SK-N-SH (cell line): ENCODE results near the gene STOML1. TPM values are rescaled to one million over a fixed set of nuclear protein-coding genes. Genes with fewer than 3 reads are reported as not detected.
A peak's percentile ranks its signal among the peaks of the same experiment; 100 is the strongest.

ENCODE experiments used
- CTCF ChIA-PET: fragments of 300-600, 350-600 bp; formaldehyde crosslinking; extraction: SDS; loops from one replicate; lab custom pipeline; 2021; lab: Yijun Ruan, JAX
- POLR2A ChIA-PET: fragments of 350-600 bp; sonication (Branson Sonifier 250); formaldehyde crosslinking; extraction: SDS; loops from one replicate; lab custom pipeline; 2020; ENCODE audit warnings: antibody characterized with exemption, inconsistent platforms; lab: Yijun Ruan, JAX
- DNase-seq: peaks from one replicate; pipeline ENCODE4 v3.0.0; 2012
- H2AFZ ChIP-seq: fragments of 200-600 bp; sonication (generic); 2 replicates; pipeline ENCODE4 v1.8.1; 2016; ENCODE audit warnings: antibody characterized with exemption, mild to moderate bottlenecking, low read depth
- H3F3A ChIP-seq: fragments of 200-600 bp; sonication (generic); replicated peaks from 2 replicates; pipeline ENCODE3; 2016; ENCODE audit warnings: antibody characterized with exemption, mild to moderate bottlenecking; ENCODE audit not compliant: insufficient read depth
- H3K27ac ChIP-seq, 2 experiments: fragments of 200-500 bp in 1 of 2; fragments of 200-600 bp in 1 of 2; sonication (Bioruptor generic) in 1 of 2; sonication (generic), shearing (Covaris generic) in 1 of 2; 2 replicates each; pipeline versions ENCODE4 v1.5.1 to v1.6.1; 2014 to 2016; ENCODE audit warnings: low read depth in 2 of 2, inconsistent platforms in 1 of 2, low read length in 1 of 2, mild to moderate bottlenecking in 1 of 2, mixed read lengths in 1 of 2
- H3K27me3 ChIP-seq: fragments of 200-600 bp; sonication (generic), shearing (Covaris generic); 2 replicates; pipeline ENCODE4 v1.6.1; 2016; ENCODE audit warnings: mixed run types; ENCODE audit not compliant: insufficient read depth
- H3K36me3 ChIP-seq, 2 experiments: fragments of 200-500 bp in 1 of 2; fragments of 200-600 bp in 1 of 2; sonication (Bioruptor generic) in 1 of 2; sonication (generic) in 1 of 2; replicated peaks in 1 of 2; 2 replicates each; pipeline versions ENCODE3 to v1.5.1; 2014 to 2016; ENCODE audit warnings: low read length in 1 of 2, mild to moderate bottlenecking in 1 of 2; ENCODE audit not compliant: insufficient read depth in 2 of 2, control insufficient read depth in 1 of 2
- H3K4me1 ChIP-seq, 2 experiments: fragments of 200-500 bp in 1 of 2; fragments of 200-600 bp in 1 of 2; sonication (Bioruptor generic) in 1 of 2; sonication (generic), shearing (Covaris generic) in 1 of 2; 2 replicates each; pipeline versions ENCODE4 v1.5.1 to v1.6.1; 2014 to 2016; ENCODE audit warnings: low read depth in 1 of 2, low read length in 1 of 2, mixed run types in 1 of 2; ENCODE audit not compliant: insufficient read depth in 2 of 2, control insufficient read depth in 1 of 2
- H3K4me2 ChIP-seq: fragments of 200-600 bp; sonication (generic), shearing (Covaris generic); 2 replicates; pipeline ENCODE4 v1.6.1; 2017; ENCODE audit warnings: mixed run types
- H3K4me3 ChIP-seq, 2 experiments: fragments of 200-500 bp in 1 of 2; fragments of 200-600 bp in 1 of 2; sonication (Bioruptor generic) in 1 of 2; sonication (generic), shearing (Covaris generic) in 1 of 2; 2 replicates each; pipeline versions ENCODE4 v1.5.1 to v1.8.1; 2014 to 2016; ENCODE audit warnings: low read depth in 2 of 2, inconsistent platforms in 1 of 2, low read length in 1 of 2, mild to moderate bottlenecking in 1 of 2, mixed read lengths in 1 of 2, moderate library complexity in 1 of 2
- H3K79me2 ChIP-seq: fragments of 200-600 bp; sonication (generic); 2 replicates; pipeline ENCODE4 v1.8.1; 2017; ENCODE audit warnings: mild to moderate bottlenecking; ENCODE audit not compliant: insufficient read depth
- H3K9ac ChIP-seq: fragments of 200-600 bp; sonication (generic); 2 replicates; pipeline ENCODE4 v1.6.1; 2017; ENCODE audit warnings: mixed run types
- H3K9me2 ChIP-seq: fragments of 200-600 bp; sonication (generic); 2 replicates; pipeline ENCODE4 v1.6.1; 2017; ENCODE audit warnings: mixed run types
- H3K9me3 ChIP-seq: fragments of 200-600 bp; sonication (generic); 2 replicates; pipeline ENCODE4 v1.6.1; 2017; ENCODE audit warnings: mixed run types, mild to moderate bottlenecking, moderate library complexity
- H4K20me1 ChIP-seq: fragments of 200-600 bp; sonication (generic); 2 replicates; pipeline ENCODE4 v1.6.1; 2017; ENCODE audit warnings: mild to moderate bottlenecking, mixed run types; ENCODE audit not compliant: insufficient read depth
- ELF1 ChIP-seq: IDR thresholded peaks from 2 replicates; pipeline ENCODE4 v1.4.0; 2012
- GABPA ChIP-seq: IDR thresholded peaks from 2 replicates; pipeline ENCODE4 v1.4.0; 2012; ENCODE audit warnings: low read depth, mild to moderate bottlenecking
- MXI1 ChIP-seq: IDR thresholded peaks from 2 replicates; pipeline ENCODE4 v1.6.1; 2012; ENCODE audit warnings: mild to moderate bottlenecking, low read depth, low read length, improper control_type of control experiment
- POLR2AphosphoS5 ChIP-seq: IDR thresholded peaks from 2 replicates; pipeline ENCODE4 v1.6.1; 2012; ENCODE audit warnings: low read depth, low read length
- RAD21 ChIP-seq: IDR thresholded peaks from 2 replicates; pipeline ENCODE4 v1.6.1; 2012; ENCODE audit warnings: mild to moderate bottlenecking, low read length
- REST ChIP-seq: IDR thresholded peaks from 2 replicates; pipeline ENCODE4 v1.6.1; 2012; ENCODE audit warnings: mild to moderate bottlenecking, low read depth, low read length, moderate library complexity
- RFX5 ChIP-seq: IDR thresholded peaks from 2 replicates; pipeline ENCODE4 v1.6.1; 2012; ENCODE audit warnings: mild to moderate bottlenecking, improper control_type of control experiment, low read length
- SIN3A ChIP-seq: IDR thresholded peaks from 2 replicates; pipeline ENCODE4 v1.6.1; 2012; ENCODE audit warnings: low read depth, mild to moderate bottlenecking, low read length, moderate library complexity, borderline replicate concordance
- TAF1 ChIP-seq: IDR thresholded peaks from 2 replicates; pipeline ENCODE4 v1.6.1; 2012; ENCODE audit warnings: low read depth, mild to moderate bottlenecking, low read length, moderate library complexity, borderline replicate concordance
- WGBS: methylation state at CpG from one replicate; pipeline ENCODE4 v1.1.6; 2017; ENCODE audit warnings: low lambda C conversion rate; 5-methylcytosine and 5-hydroxymethylcytosine counted together
- polyA plus RNA-seq, 3 experiments: library from polyadenylated mRNA; depleted of rRNA; stranded (reverse); fragments of >200 nt; gene quantifications; 2 replicates each; pipeline ENCODE4 v1.2.3, GENCODE V29; 2012
- TF ChIP-seq, protein P1 (sequence below): IDR thresholded peaks from 2 replicates; pipeline ENCODE4 v1.4.0; 2012; ENCODE audit warnings: low read depth

Gene STOML1
- polyA plus RNA-seq, 1 of the 3 experiments (the other 2 are of a cell fraction) = 20.4 TPM

GRCh38 chr15:73994413-73994883 lies 2.4 kb upstream of the STOML1 start, which contains the start of gene PML:
Gene PML, plus strand, starts transcription at chr15:73994716. Its CDS starts 97 bp downstream, at chr15:73994813.
- WGBS = under 1% methylated on average over 24 of the region's 27 CpGs

More at GRCh38 chr15:73994413-73994883, 2.4 kb upstream of the STOML1 start, which contains the start of gene PML:
- Histone ChIP-seq H3K27me3 (no peaks in the 10 kb centered on the region), H3K79me2 (peaks cover 56% of the 10 kb centered on the region), H2AFZ (peak within 1 kb of the TSS; percentile 74), H3K9me2 (no peaks in the 10 kb centered on the region), H3K4me2 (peak within 1 kb of the TSS; percentile 94), H3K9me3 (no peaks in the 10 kb centered on the region), H3K36me3 (peaks cover 9 to 16% of the 10 kb centered on the region in 2 experiments), H3K27ac (peak within 1 kb of the TSS; percentile 61 to 88), H4K20me1 (no peaks in the 10 kb centered on the region; the same call in 1 of the 2 replicates), H3F3A (peaks cover 17% of the 10 kb centered on the region), H3K4me3 (peak within 1 kb of the TSS; percentile 82 to 96), H3K4me1 (peaks cover 32 to 35% of the 10 kb centered on the region in 2 experiments; a peak in 3 of 4 replicates), H3K9ac (peak within 1 kb of the TSS; percentile 84)
- DNase-seq = peak; percentile 96
- ChIA-PET POLR2A (interaction anchor here (0.6 to 1.4 kb wide), 2 partner anchors 11 to 303 kb away, joined by 4 to 5 read pairs; no protein-coding TSS in a partner anchor), CTCF (interaction anchor here (0.8 to 5.1 kb wide), 8 partner anchors 9 to 120 kb away, joined by 3 to 37 read pairs (median 4); no protein-coding TSS in a partner anchor)
- TF ChIP-seq, protein P1, sequence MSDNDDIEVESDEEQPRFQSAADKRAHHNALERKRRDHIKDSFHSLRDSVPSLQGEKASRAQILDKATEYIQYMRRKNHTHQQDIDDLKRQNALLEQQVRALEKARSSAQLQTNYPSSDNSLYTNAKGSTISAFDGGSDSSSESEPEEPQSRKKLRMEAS = 0 out of 2 replicates have a peak, but pooled peaks have one; percentile 26
- TF ChIP-seq TAF1 = peak; percentile 75
- TF ChIP-seq POLR2AphosphoS5 = peak; percentile 96
- 0 out of 2 replicates have a peak, but pooled peaks have one; percentile 32 for TF ChIP-seq SIN3A
- no peak for TF ChIP-seq RAD21
- TF ChIP-seq ELF1 = peak; percentile 48; the same call in 1 of the 2 replicates
- TF ChIP-seq REST = no peak
- TF ChIP-seq MXI1 = peak; percentile 93
- TF ChIP-seq RFX5 = no peak
- peak; percentile 68 for TF ChIP-seq GABPA
